Vagina (tissue), 2 donors: ENCODE data around the gene HOOK2. TPM values are rescaled to one million over a fixed set of nuclear protein-coding genes. Genes with fewer than 3 reads are reported as not detected.

Experiments used
- DNase-seq, 2 donors: peaks; one replicate each; pipeline ENCODE4 v3.0.0-alpha.2; 2017; ENCODE audit errors: extremely low spot score in 2 of 2
- H3K27ac ChIP-seq: fragments of 200-600 bp; sonication (generic); one replicate; pipeline ENCODE4 v1.5.1; 2019
- H3K27me3 ChIP-seq: fragments of 200-600 bp; sonication (generic); one replicate; pipeline ENCODE4 v1.5.1; 2019
- H3K36me3 ChIP-seq, 2 donors: fragments of 200-600 bp; sonication (generic); one replicate each; pipeline ENCODE4 v1.5.1; 2017 to 2019
- H3K4me1 ChIP-seq: fragments of 200-600 bp; sonication (generic); one replicate; pipeline ENCODE4 v1.5.1; 2019
- H3K4me3 ChIP-seq, 2 donors: fragments of 200-600 bp; sonication (generic); 1 replicate in 1 of 2; 2 replicates in 1 of 2; pipeline ENCODE4 v1.5.1; 2016 to 2019
- H3K9me3 ChIP-seq: fragments of 200-600 bp; sonication (generic); one replicate; pipeline ENCODE4 v1.5.1; 2019
- CTCF ChIP-seq, 3 experiments: fragments of 450-650 bp in 2 of 3; fragments of 200-600 bp in 1 of 3; sonication (generic) in 1 of 3; IDR thresholded peaks; one replicate each; pipeline ENCODE4 v1.5.1; 2017 to 2019; ENCODE audit warnings: antibody characterized with exemption in 3 of 3, mild to moderate bottlenecking in 2 of 3, moderate library complexity in 2 of 3
- POLR2A ChIP-seq, 2 donors: fragments of 450-650 bp; IDR thresholded peaks; one replicate each; pipeline ENCODE4 v1.6.1; 2017; ENCODE audit warnings: antibody characterized with exemption in 2 of 2, mild to moderate bottlenecking in 2 of 2, moderate library complexity in 2 of 2
- POLR2AphosphoS5 ChIP-seq, 2 donors: sonication (generic); formaldehyde crosslinking; IDR thresholded peaks; one replicate each; pipeline ENCODE4 v1.9.0; 2017; ENCODE audit warnings: antibody characterized with exemption in 2 of 2, mild to moderate bottlenecking in 2 of 2, low read depth in 1 of 2; ENCODE audit not compliant: insufficient read depth in 1 of 2
- intact Hi-C: fragments of 100-400 bp; cut with DNase I; formaldehyde crosslinking; loops from one replicate; pipeline ENCODE4 v1.15.1; 2023
- total RNA-seq: library from RNA; depleted of rRNA; stranded (reverse); fragments of >200 nt; gene quantifications from one replicate; pipeline ENCODE4 v1.2.3, GENCODE V29; 2016

Gene HOOK2
- total RNA-seq, 1 donor from 2014 or later, result 65.6 TPM

GRCh38 chr19:12787458-12787857 is 12.1 kb upstream of the HOOK2 start:
- H3K36me3 ChIP-seq, result no peaks in the 10 kb centered on the region

GRCh38 chr19:12786952-12787351 is 11.6 kb upstream of the HOOK2 start:
- H3K4me1 ChIP-seq, result peaks cover 71% of the 10 kb centered on the region
- no peak for TF ChIP-seq POLR2AphosphoS5 (IDR thresholded peaks at IDR 0.05; ENCODE audit: insufficient read depth in 1 of 2, low read depth in 1 of 2)
- TF ChIP-seq CTCF (IDR thresholded peaks at IDR 0.05), result no peak
- TF ChIP-seq POLR2A (IDR thresholded peaks at IDR 0.05), result no peak

More at GRCh38 chr19:12787458-12787857, 12.1 kb upstream of the HOOK2 start:
- Histone ChIP-seq H3K27ac (peak overlapping the region; percentile 97), H3K4me1 (peaks cover 69% of the 10 kb centered on the region), H3K27me3 (no peaks in the 10 kb centered on the region), H3K9me3 (no peaks in the 10 kb centered on the region), H3K4me3 (no peak overlapping the region)
- no peak for DNase-seq
- TF ChIP-seq POLR2AphosphoS5 (IDR thresholded peaks at IDR 0.05; ENCODE audit: insufficient read depth in 1 of 2, low read depth in 1 of 2) (no peak), CTCF (IDR thresholded peaks at IDR 0.05) (no peak), POLR2A (IDR thresholded peaks at IDR 0.05) (no peak)
- intact Hi-C loops, result no loop called here

GRCh38 chr19:12786141-12786870 is 11.0 kb upstream of the HOOK2 start:
- Histone ChIP-seq H3K9me3 (no peaks in the 10 kb centered on the region), H3K36me3 (no peaks in the 10 kb centered on the region), H3K27ac (peak overlapping the region; percentile 97), H3K4me1 (peaks cover 75% of the 10 kb centered on the region), H3K27me3 (no peaks in the 10 kb centered on the region), H3K4me3 (no peak overlapping the region)
- DNase-seq, result no peak
- TF ChIP-seq CTCF (IDR thresholded peaks at IDR 0.05), result no peak
- TF ChIP-seq POLR2AphosphoS5 (IDR thresholded peaks at IDR 0.05; ENCODE audit: insufficient read depth in 1 of 2, low read depth in 1 of 2), result peak; percentile 28
- intact Hi-C loops, result no loop called here

More at GRCh38 chr19:12786952-12787351, 11.6 kb upstream of the HOOK2 start:
- no peak overlapping the region for H3K4me3 ChIP-seq
- intact Hi-C loops, result no loop called here
- no peaks in the 10 kb centered on the region for H3K9me3 ChIP-seq
- peak overlapping the region; percentile 97 for H3K27ac ChIP-seq
- H3K36me3 ChIP-seq, result no peaks in the 10 kb centered on the region
- DNase-seq, result no peak
- H3K27me3 ChIP-seq, result no peaks in the 10 kb centered on the region

- DNase-seq, result no peak
- Histone ChIP-seq H3K4me1 (peaks cover 75% of the 10 kb centered on the region), H3K27ac (peak overlapping the region; percentile 97), H3K4me3 (no peak overlapping the region), H3K27me3 (no peaks in the 10 kb centered on the region), H3K36me3 (no peaks in the 10 kb centered on the region), H3K9me3 (no peaks in the 10 kb centered on the region)
- no peak for TF ChIP-seq POLR2A (IDR thresholded peaks at IDR 0.05)
- TF ChIP-seq POLR2AphosphoS5 (IDR thresholded peaks at IDR 0.05; ENCODE audit: insufficient read depth in 1 of 2, low read depth in 1 of 2), result peak in 1 of 2 donors; percentile 5
- no peak for TF ChIP-seq CTCF (IDR thresholded peaks at IDR 0.05)
- intact Hi-C loops, result no loop called here
Measured at GRCh38 chr19:12785431-12786031, 10.2 kb upstream of the HOOK2 start.
